K562 (cell line): Measurements from ENCODE around the gene CCDC116. TPM values are rescaled to one million over a fixed set of nuclear protein-coding genes. Genes with fewer than 3 reads are reported as not detected.

Source experiments
- CBFA2T3 ChIP-seq: fragments of 450-650 bp; IDR thresholded peaks from 2 replicates; pipeline ENCODE4 v1.6.1; 2017
- HNRNPLL ChIP-seq: fragments of 200-400 bp; formaldehyde crosslinking; IDR thresholded peaks from 2 replicates; pipeline ENCODE4 v1.6.1; 2017; ENCODE audit warnings: low read length, low read depth, mild to moderate bottlenecking; ENCODE audit not compliant: poor library complexity, severe bottlenecking
- MAX ChIP-seq: sonication (generic); formaldehyde crosslinking; IDR thresholded peaks from 2 replicates; pipeline ENCODE4 v1.9.0; 2022; ENCODE audit warnings: mild to moderate bottlenecking, missing genetic modification reagents
- NFIC ChIP-seq: fragments of 450-650 bp; IDR thresholded peaks from 2 replicates; pipeline ENCODE4 v1.6.1; 2017; ENCODE audit warnings: mild to moderate bottlenecking, inconsistent platforms
- NR4A1 ChIP-seq, 2 experiments: fragments of 250-450 bp in 1 of 2; fragments of 450-650 bp in 1 of 2; sonication (Bioruptor Pico) in 1 of 2; IDR thresholded peaks; 2 replicates each; pipeline versions ENCODE4 v1.4.0 to v1.6.1; 2016 to 2020; ENCODE audit warnings: mild to moderate bottlenecking in 2 of 2, missing compliant biosample characterization in 1 of 2, missing genetic modification characterization in 1 of 2, moderate library complexity in 1 of 2
- PURB ChIP-seq: sonication (generic); formaldehyde crosslinking; IDR thresholded peaks from 2 replicates; pipeline ENCODE4 v1.9.0; 2021; ENCODE audit warnings: low read depth, mild to moderate bottlenecking, missing genetic modification reagents
- TAF1 ChIP-seq: IDR thresholded peaks from 2 replicates; pipeline ENCODE4 v1.6.1; 2011; ENCODE audit warnings: mild to moderate bottlenecking, low read length, moderate library complexity; ENCODE audit not compliant: insufficient read depth, control insufficient read depth, severe bottlenecking; ENCODE audit errors: extremely low read depth
- TAF15 ChIP-seq: fragments of 200-400 bp; formaldehyde crosslinking; IDR thresholded peaks from 2 replicates; pipeline ENCODE4 v1.6.1; 2017; ENCODE audit warnings: mild to moderate bottlenecking, low read depth, low read length, moderate library complexity
- ZNF282 ChIP-seq: sonication (generic); formaldehyde crosslinking; IDR thresholded peaks from 2 replicates; pipeline ENCODE4 v1.8.1; 2023; ENCODE audit warnings: missing genetic modification reagents
- ZNF354B ChIP-seq: fragments of 250-450 bp; sonication (Bioruptor Pico); IDR thresholded peaks from 2 replicates; pipeline ENCODE4 v1.4.0; 2020
- polyA plus RNA-seq, 8 experiments: library from polyadenylated mRNA; depleted of rRNA in 4 of 8; stranded (reverse) in 5 of 8; unstranded in 3 of 8; fragments of >200 nt; fragmentation: Nextera tagmentation in 2 of 8; fragmentation: Illumina TruSeq in 1 of 8; extraction: Ambion mirVana in 2 of 8; extraction: Trizol in 1 of 8; gene quantifications; 2 replicates each; pipeline versions ENCODE4 v1.2.1 to v1.2.3, GENCODE V29; 2011 to 2014; ENCODE audit warnings: inconsistent platforms in 1 of 8, missing spikeins in 1 of 8
- total RNA-seq, 7 experiments: library from RNA; depleted of rRNA in 6 of 7; stranded (reverse); fragments of >200 nt in 6 of 7; fragmentation: Illumina TruSeq in 2 of 7; extraction: Trizol in 2 of 7; gene quantifications; 2 replicates each; pipeline versions ENCODE4 v1.2.1 to v1.2.3, GENCODE V29; 2011 to 2021; ENCODE audit warnings: low replicate concordance in 1 of 7
- TF ChIP-seq, protein P1 (sequence below): fragments of 250-450 bp; sonication (Bioruptor Pico); IDR thresholded peaks from 2 replicates; pipeline ENCODE4 v1.9.0; 2021; ENCODE audit warnings: mild to moderate bottlenecking
- TF ChIP-seq, protein P2 (sequence below): fragments of 450-650 bp; formaldehyde crosslinking; conservative IDR thresholded peaks from 2 replicates; pipeline ENCODE4 v1.4.0; 2022; ENCODE audit warnings: mild to moderate bottlenecking, missing genetic modification characterization

The CCDC116 gene
- total and polyA plus RNA-seq, 9 of the 15 experiments (the other 6 are each of a cell fraction or from before 2014, with no cell fraction given): 1.6 to 11.3 (median 4.7) TPM

GRCh38 chr22:21681566-21682370, 49.2 kb downstream of the CCDC116 start (continued):
- TF ChIP-seq ZNF354B (CRISPR knock-in tag) (no peak), NFIC (0 out of 2 replicates have a peak, but pooled peaks have one; percentile 17), ZNF282 (0 out of 2 replicates have a peak, but pooled peaks have one; percentile 5), NR4A1 (CRISPR knock-in tag; IDR thresholded peaks at IDR 0.05) (peak; percentile 27; the same call in 1 of the 2 replicates), NR4A1 (tag; IDR thresholded peaks at IDR 0.05) (no peak), TAF15 (peak; percentile 74; the same call in 1 of the 2 replicates), TAF1 (no peak), CBFA2T3 (no peak), PURB (no peak), HNRNPLL (no peak), MAX (peak; percentile 48)
- TF ChIP-seq, protein P1, sequence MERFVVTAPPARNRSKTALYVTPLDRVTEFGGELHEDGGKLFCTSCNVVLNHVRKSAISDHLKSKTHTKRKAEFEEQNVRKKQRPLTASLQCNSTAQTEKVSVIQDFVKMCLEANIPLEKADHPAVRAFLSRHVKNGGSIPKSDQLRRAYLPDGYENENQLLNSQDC (CRISPR knock-in tag): no peak
- TF ChIP-seq, protein P2, sequence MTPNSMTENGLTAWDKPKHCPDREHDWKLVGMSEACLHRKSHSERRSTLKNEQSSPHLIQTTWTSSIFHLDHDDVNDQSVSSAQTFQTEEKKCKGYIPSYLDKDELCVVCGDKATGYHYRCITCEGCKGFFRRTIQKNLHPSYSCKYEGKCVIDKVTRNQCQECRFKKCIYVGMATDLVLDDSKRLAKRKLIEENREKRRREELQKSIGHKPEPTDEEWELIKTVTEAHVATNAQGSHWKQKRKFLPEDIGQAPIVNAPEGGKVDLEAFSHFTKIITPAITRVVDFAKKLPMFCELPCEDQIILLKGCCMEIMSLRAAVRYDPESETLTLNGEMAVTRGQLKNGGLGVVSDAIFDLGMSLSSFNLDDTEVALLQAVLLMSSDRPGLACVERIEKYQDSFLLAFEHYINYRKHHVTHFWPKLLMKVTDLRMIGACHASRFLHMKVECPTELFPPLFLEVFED: no peak
